ENCODE measurements around the gene R3HDML.

Gene R3HDML

GRCh38 chr20:44389871-44390270, 53.0 kb downstream of the R3HDML start:
- no peak overlapping the region for H3K27ac ChIP-seq (ENCODE audit: low read depth, low read length)
- no peaks in the 10 kb centered on the region for H3K9me3 ChIP-seq (ENCODE audit: control insufficient read depth in 1 of 2, low read length in 2 of 2)
- H3K27me3 ChIP-seq (ENCODE audit: control insufficient read depth in 1 of 2, insufficient read depth in 2 of 2, low read length in 2 of 2), result no peaks in the 10 kb centered on the region
- H3K4me1 ChIP-seq (ENCODE audit: control insufficient read depth in 1 of 2, insufficient read depth in 2 of 2, low read length in 2 of 2), result peaks cover 28 to 39% of the 10 kb centered on the region in 2 donors
- H3K36me3 ChIP-seq (ENCODE audit: control insufficient read depth in 1 of 2, insufficient read depth in 2 of 2, low read length in 2 of 2), result peaks cover 0 to 17% of the 10 kb centered on the region in 2 donors
- no peak overlapping the region for H3K4me3 ChIP-seq (ENCODE audit: low read depth in 1 of 2, low read length in 2 of 2)
- H3K9ac ChIP-seq (ENCODE audit: low read depth in 1 of 2, low read length in 2 of 2), result no peak overlapping the region

- Histone ChIP-seq H3K4me3 (ENCODE audit: low read depth in 1 of 2, low read length in 2 of 2) (no peak overlapping the region), H3K9me3 (ENCODE audit: control insufficient read depth in 1 of 2, low read length in 2 of 2) (no peaks in the 10 kb centered on the region), H3K27ac (ENCODE audit: low read depth, low read length) (no peak overlapping the region), H3K36me3 (ENCODE audit: control insufficient read depth in 1 of 2, insufficient read depth in 2 of 2, low read length in 2 of 2) (peaks cover 0 to 17% of the 10 kb centered on the region in 2 donors), H3K27me3 (ENCODE audit: control insufficient read depth in 1 of 2, insufficient read depth in 2 of 2, low read length in 2 of 2) (no peaks in the 10 kb centered on the region), H3K4me1 (ENCODE audit: control insufficient read depth in 1 of 2, insufficient read depth in 2 of 2, low read length in 2 of 2) (peaks cover 32 to 43% of the 10 kb centered on the region in 2 donors), H3K9ac (ENCODE audit: low read depth in 1 of 2, low read length in 2 of 2) (no peak overlapping the region)
Measured at GRCh38 chr20:44390280-44390679, 53.4 kb downstream of the R3HDML start.

GRCh38 chr20:44392088-44392775, 55.4 kb downstream of the R3HDML start:
- peak overlapping the region; percentile 6 to 44 for H3K4me3 ChIP-seq (ENCODE audit: low read depth in 1 of 2, low read length in 2 of 2)

GRCh38 chr20:44392776-44393607, 56.1 kb downstream of the R3HDML start:
- peak overlapping the region; percentile 80 for H3K27ac ChIP-seq (ENCODE audit: low read depth, low read length)
- no peaks in the 10 kb centered on the region for H3K27me3 ChIP-seq (ENCODE audit: control insufficient read depth in 1 of 2, insufficient read depth in 2 of 2, low read length in 2 of 2)
- H3K4me3 ChIP-seq (ENCODE audit: low read depth in 1 of 2, low read length in 2 of 2), result peak overlapping the region; percentile 6 to 44

More at GRCh38 chr20:44392088-44392775, 55.4 kb downstream of the R3HDML start:
- Histone ChIP-seq H3K27me3 (ENCODE audit: control insufficient read depth in 1 of 2, insufficient read depth in 2 of 2, low read length in 2 of 2) (no peaks in the 10 kb centered on the region), H3K9ac (ENCODE audit: low read depth in 1 of 2, low read length in 2 of 2) (peak overlapping the region; percentile 34 to 58), H3K36me3 (ENCODE audit: control insufficient read depth in 1 of 2, insufficient read depth in 2 of 2, low read length in 2 of 2) (peaks cover 0 to 17% of the 10 kb centered on the region in 2 donors), H3K9me3 (ENCODE audit: control insufficient read depth in 1 of 2, low read length in 2 of 2) (no peaks in the 10 kb centered on the region), H3K4me1 (ENCODE audit: control insufficient read depth in 1 of 2, insufficient read depth in 2 of 2, low read length in 2 of 2) (peaks cover 50 to 56% of the 10 kb centered on the region in 2 donors), H3K27ac (ENCODE audit: low read depth, low read length) (peak overlapping the region; percentile 80)

GRCh38 chr20:44393608-44394451, 57.0 kb downstream of the R3HDML start:
- peaks cover 47 to 55% of the 10 kb centered on the region in 2 donors for H3K4me1 ChIP-seq (ENCODE audit: control insufficient read depth in 1 of 2, insufficient read depth in 2 of 2, low read length in 2 of 2)
- peak overlapping the region; percentile 54 to 73 for H3K9ac ChIP-seq (ENCODE audit: low read depth in 1 of 2, low read length in 2 of 2)
- no peaks in the 10 kb centered on the region for H3K9me3 ChIP-seq (ENCODE audit: control insufficient read depth in 1 of 2, low read length in 2 of 2)
- H3K27ac ChIP-seq (ENCODE audit: low read depth, low read length), result peak overlapping the region; percentile 40
- H3K4me3 ChIP-seq (ENCODE audit: low read depth in 1 of 2, low read length in 2 of 2), result peak overlapping the region; percentile 33 to 60
- peaks cover 0 to 16% of the 10 kb centered on the region in 2 donors for H3K36me3 ChIP-seq (ENCODE audit: control insufficient read depth in 1 of 2, insufficient read depth in 2 of 2, low read length in 2 of 2)
- H3K27me3 ChIP-seq (ENCODE audit: control insufficient read depth in 1 of 2, insufficient read depth in 2 of 2, low read length in 2 of 2), result no peaks in the 10 kb centered on the region

More at GRCh38 chr20:44392776-44393607, 56.1 kb downstream of the R3HDML start:
- Histone ChIP-seq H3K9ac (ENCODE audit: low read depth in 1 of 2, low read length in 2 of 2) (peak overlapping the region; percentile 58 to 60), H3K36me3 (ENCODE audit: control insufficient read depth in 1 of 2, insufficient read depth in 2 of 2, low read length in 2 of 2) (peaks cover 0 to 17% of the 10 kb centered on the region in 2 donors), H3K9me3 (ENCODE audit: control insufficient read depth in 1 of 2, low read length in 2 of 2) (no peaks in the 10 kb centered on the region), H3K4me1 (ENCODE audit: control insufficient read depth in 1 of 2, insufficient read depth in 2 of 2, low read length in 2 of 2) (peaks cover 52 to 53% of the 10 kb centered on the region in 2 donors)

- peak overlapping the region; percentile 33 to 60 for H3K4me3 ChIP-seq (ENCODE audit: low read depth in 1 of 2, low read length in 2 of 2)
- H3K4me1 ChIP-seq (ENCODE audit: control insufficient read depth in 1 of 2, insufficient read depth in 2 of 2, low read length in 2 of 2), result peaks cover 47 to 57% of the 10 kb centered on the region in 2 donors
- no peaks in the 10 kb centered on the region for H3K9me3 ChIP-seq (ENCODE audit: control insufficient read depth in 1 of 2, low read length in 2 of 2)
- no peak overlapping the region for H3K27ac ChIP-seq (ENCODE audit: low read depth, low read length)
- H3K27me3 ChIP-seq (ENCODE audit: control insufficient read depth in 1 of 2, insufficient read depth in 2 of 2, low read length in 2 of 2), result no peaks in the 10 kb centered on the region
- peaks cover 0 to 13% of the 10 kb centered on the region in 2 donors for H3K36me3 ChIP-seq (ENCODE audit: control insufficient read depth in 1 of 2, insufficient read depth in 2 of 2, low read length in 2 of 2)
- peak overlapping the region; percentile 54 to 73 for H3K9ac ChIP-seq (ENCODE audit: low read depth in 1 of 2, low read length in 2 of 2)
Measured at GRCh38 chr20:44394452-44394701, 57.5 kb downstream of the R3HDML start.

GRCh38 chr20:44394702-44395460, 58.0 kb downstream of the R3HDML start:
- peaks cover 0 to 13% of the 10 kb centered on the region in 2 donors for H3K36me3 ChIP-seq (ENCODE audit: control insufficient read depth in 1 of 2, insufficient read depth in 2 of 2, low read length in 2 of 2)
- H3K4me3 ChIP-seq (ENCODE audit: low read depth in 1 of 2, low read length in 2 of 2), result peak overlapping the region; percentile 33 to 60
- peaks cover 49 to 62% of the 10 kb centered on the region in 2 donors for H3K4me1 ChIP-seq (ENCODE audit: control insufficient read depth in 1 of 2, insufficient read depth in 2 of 2, low read length in 2 of 2)
- peak overlapping the region; percentile 54 to 73 for H3K9ac ChIP-seq (ENCODE audit: low read depth in 1 of 2, low read length in 2 of 2)
- H3K9me3 ChIP-seq (ENCODE audit: control insufficient read depth in 1 of 2, low read length in 2 of 2), result no peaks in the 10 kb centered on the region
- no peaks in the 10 kb centered on the region for H3K27me3 ChIP-seq (ENCODE audit: control insufficient read depth in 1 of 2, insufficient read depth in 2 of 2, low read length in 2 of 2)
- no peak overlapping the region for H3K27ac ChIP-seq (ENCODE audit: low read depth, low read length)

- Histone ChIP-seq H3K27me3 (ENCODE audit: control insufficient read depth in 1 of 2, insufficient read depth in 2 of 2, low read length in 2 of 2) (no peaks in the 10 kb centered on the region), H3K4me1 (ENCODE audit: control insufficient read depth in 1 of 2, insufficient read depth in 2 of 2, low read length in 2 of 2) (peaks cover 53 to 70% of the 10 kb centered on the region in 2 donors), H3K9me3 (ENCODE audit: control insufficient read depth in 1 of 2, low read length in 2 of 2) (no peaks in the 10 kb centered on the region), H3K9ac (ENCODE audit: low read depth in 1 of 2, low read length in 2 of 2) (peak overlapping the region; percentile 54 to 73), H3K36me3 (ENCODE audit: control insufficient read depth in 1 of 2, insufficient read depth in 2 of 2, low read length in 2 of 2) (peaks cover 0 to 8% of the 10 kb centered on the region in 2 donors), H3K4me3 (ENCODE audit: low read depth in 1 of 2, low read length in 2 of 2) (peak overlapping the region; percentile 33 to 60), H3K27ac (ENCODE audit: low read depth, low read length) (peak overlapping the region; percentile 28)
Measured at GRCh38 chr20:44395461-44396340, 58.9 kb downstream of the R3HDML start.
